PC-9 (cell line): Measurements from ENCODE around the gene CHD5. TPM values are rescaled to one million over a fixed set of nuclear protein-coding genes. Genes with fewer than 3 reads are reported as not detected.
A peak's percentile ranks its signal among the peaks of the same experiment; 100 is the strongest.

Experiments
- BruUV-seq: library from RNA; stranded (reverse); fragments of 400-500 nt; replicated peaks from 2 replicates; lab custom pipeline; 2021; lab: Mats Ljungman, UMichigan
- CTCF ChIA-PET: fragments of 300-600 bp; sonication (Branson Sonifier 250); formaldehyde crosslinking; loops from one replicate; lab custom pipeline; 2022; ENCODE audit warnings: antibody characterized with exemption; lab: Charles Lee
- POLR2A ChIA-PET: fragments of 300-600 bp; sonication (Branson Sonifier 250); formaldehyde crosslinking; loops from one replicate; lab custom pipeline; 2022; ENCODE audit warnings: antibody characterized with exemption; ENCODE audit not compliant: unreplicated experiment; lab: Charles Lee
- DNase-seq, 2 experiments: peaks; one replicate each; pipeline versions ENCODE4 v3.0.0 to v3.0.0-alpha.2; 2015 to 2022; ENCODE audit warnings: mixed read lengths in 1 of 2
- H2AFZ ChIP-seq: fragments of 200-600 bp; sonication (generic); 2 replicates; pipeline ENCODE4 v1.8.1; 2017; ENCODE audit warnings: antibody characterized with exemption
- H3F3A ChIP-seq: fragments of 200-600 bp; sonication (generic); 2 replicates; pipeline ENCODE4 v1.8.1; 2017; ENCODE audit warnings: antibody characterized with exemption, mild to moderate bottlenecking, low read depth; ENCODE audit not compliant: insufficient read depth
- H3K27ac ChIP-seq: fragments of 200-600 bp; sonication (generic); 2 replicates; pipeline ENCODE4 v1.6.1; 2016; ENCODE audit warnings: mixed run types
- H3K27me3 ChIP-seq: fragments of 200-600 bp; sonication (generic); 2 replicates; pipeline ENCODE4 v1.6.1; 2016; ENCODE audit warnings: low read depth, mixed run types; ENCODE audit not compliant: insufficient read depth
- H3K36me3 ChIP-seq: fragments of 200-600 bp; sonication (generic); 2 replicates; pipeline ENCODE4 v1.6.1; 2016; ENCODE audit warnings: low read depth, mixed run types
- H3K4me1 ChIP-seq: fragments of 200-600 bp; sonication (generic); replicated peaks from 2 replicates; pipeline ENCODE4 v1.6.1; 2016; ENCODE audit warnings: mixed run types; ENCODE audit not compliant: insufficient read depth
- H3K4me2 ChIP-seq: fragments of 200-600 bp; sonication (generic); 2 replicates; pipeline ENCODE4 v1.6.1; 2017; ENCODE audit warnings: mixed run types
- H3K4me3 ChIP-seq: fragments of 200-600 bp; sonication (generic); 2 replicates; pipeline ENCODE4 v1.6.1; 2016; ENCODE audit warnings: mixed run types
- H3K79me2 ChIP-seq: fragments of 200-600 bp; sonication (generic); 2 replicates; pipeline ENCODE4 v1.6.1; 2017; ENCODE audit warnings: low read depth, mixed run types
- H3K9me2 ChIP-seq: fragments of 200-600 bp; sonication (generic); 2 replicates; pipeline ENCODE4 v1.8.1; 2017; ENCODE audit warnings: mild to moderate bottlenecking; ENCODE audit not compliant: insufficient read depth
- H3K9me3 ChIP-seq: fragments of 200-600 bp; sonication (generic); 2 replicates; pipeline ENCODE4 v1.8.1; 2016; ENCODE audit warnings: low read depth; ENCODE audit not compliant: insufficient read depth
- H4K20me1 ChIP-seq: fragments of 200-600 bp; sonication (generic); 2 replicates; pipeline ENCODE4 v1.8.1; 2017; ENCODE audit not compliant: insufficient read depth
- CTCF ChIP-seq: fragments of 200-600 bp; sonication (generic); conservative IDR thresholded peaks from 2 replicates; pipeline ENCODE4 v1.6.1; 2017; ENCODE audit warnings: mixed run types, antibody characterized with exemption, mild to moderate bottlenecking, moderate library complexity
- EZH2 ChIP-seq: fragments of 200-600 bp; sonication (generic); IDR thresholded peaks from 2 replicates; pipeline ENCODE4 v1.8.0; 2017; ENCODE audit warnings: antibody characterized with exemption, low read depth
- intact Hi-C: fragments of 100-400 bp; cut with micrococcal nuclease; formaldehyde crosslinking; loops from one replicate; pipeline ENCODE4 v1.10.0; 2022; ENCODE audit not compliant: unreplicated experiment
- total RNA-seq: library from RNA; stranded (reverse); gene quantifications from 2 replicates; pipeline ENCODE4 v1.2.3, GENCODE V29; 2021

Gene CHD5
- total RNA-seq, 1 experiment from 2014 or later, result 0.50 TPM

- Histone ChIP-seq H4K20me1 (peaks cover 9% of the 10 kb centered on the region; the same call in 1 of the 2 replicates), H2AFZ (no peak overlapping the region), H3K4me3 (no peak overlapping the region), H3K27ac (no peak overlapping the region), H3K9me2 (no peaks in the 10 kb centered on the region), H3K27me3 (no peaks in the 10 kb centered on the region), H3K4me2 (no peak overlapping the region), H3K4me1 (peaks cover 21% of the 10 kb centered on the region), H3F3A (peaks cover 9% of the 10 kb centered on the region; the same call in 1 of the 2 replicates), H3K79me2 (peaks cover 36% of the 10 kb centered on the region), H3K36me3 (peaks cover 7% of the 10 kb centered on the region; the same call in 1 of the 2 replicates), H3K9me3 (no peaks in the 10 kb centered on the region)
- POLR2A ChIA-PET, result interaction anchor here (0.5 kb wide), 1 partner anchor 42 kb away, joined by 10 read pairs; the partner anchor contains the start of gene HES3
- no TSS peak for BruUV-seq
- TF ChIP-seq CTCF (no peak), EZH2 (no peak)
- no peak for DNase-seq
- intact Hi-C loops, result no loop called here
- CTCF ChIA-PET, result no interaction called here
These were observed 22.1 kb upstream of the CHD5 start for GRCh38 chr1:6202256-6202655.

- Histone ChIP-seq H3K9me2 (no peaks in the 10 kb centered on the region), H3K79me2 (peaks cover 45% of the 10 kb centered on the region), H3K27me3 (no peaks in the 10 kb centered on the region), H3K36me3 (peaks cover 14% of the 10 kb centered on the region), H3K9me3 (no peaks in the 10 kb centered on the region), H3K27ac (peak overlapping the region; percentile 66), H2AFZ (peak overlapping the region; percentile 79), H3K4me1 (peaks cover 24% of the 10 kb centered on the region), H3K4me2 (peak overlapping the region; percentile 96), H3F3A (peaks cover 11% of the 10 kb centered on the region), H4K20me1 (peaks cover 22% of the 10 kb centered on the region; the same call in 1 of the 2 replicates), H3K4me3 (peak overlapping the region; percentile 90)
- CTCF ChIA-PET, result interaction anchor here (0.6 to 0.7 kb wide), 2 partner anchors 44 to 157 kb away, joined by 3 to 6 read pairs; no protein-coding TSS in a partner anchor
- intact Hi-C loops, result no loop called here
- no peak for DNase-seq
- TF ChIP-seq CTCF, result no peak
- TF ChIP-seq EZH2, result no peak
- BruUV-seq, result no TSS peak
- POLR2A ChIA-PET, result no interaction called here
These were observed 20.2 kb upstream of the CHD5 start for GRCh38 chr1:6200188-6200809.

- intact Hi-C loops, result no loop called here
- BruUV-seq, result TSS peak; percentile 36
- H3K79me2 ChIP-seq, result peaks cover 51% of the 10 kb centered on the region
These were observed 19.4 kb upstream of the CHD5 start, which contains the start of gene RPL22 for GRCh38 chr1:6199298-6200187. Gene RPL22 (minus strand): TSS chr1:6199595. CDS start chr1:6199573, 22 bp downstream.

More at GRCh38 chr1:6199298-6200187, 19.4 kb upstream of the CHD5 start, which contains the start of gene RPL22:
- peaks cover 19% of the 10 kb centered on the region for H3K4me1 ChIP-seq
- TF ChIP-seq CTCF (no peak), EZH2 (no peak)
- H3K27ac ChIP-seq, result peak within 1 kb of the TSS; percentile 66
- no peaks in the 10 kb centered on the region for H3K27me3 ChIP-seq
- DNase-seq, result peak; percentile 92 to 95
- H2AFZ ChIP-seq, result peak within 1 kb of the TSS; percentile 79
- no peaks in the 10 kb centered on the region for H3K9me3 ChIP-seq
- POLR2A ChIA-PET, result no interaction called here
- peaks cover 11% of the 10 kb centered on the region for H3F3A ChIP-seq
- H3K36me3 ChIP-seq, result peaks cover 14% of the 10 kb centered on the region
- H4K20me1 ChIP-seq, result peaks cover 25% of the 10 kb centered on the region; the same call in 1 of the 2 replicates
- no peaks in the 10 kb centered on the region for H3K9me2 ChIP-seq
- H3K4me2 ChIP-seq, result peak within 1 kb of the TSS; percentile 96
- CTCF ChIA-PET, result interaction anchor here (0.6 kb wide), 1 partner anchor 157 kb away, joined by 6 read pairs; no protein-coding TSS in a partner anchor
- peak within 1 kb of the TSS; percentile 90 for H3K4me3 ChIP-seq
